Cerebellar cortex (tissue), 1 donor: Measurements from ENCODE around the gene GRID2.
"Not testable (repeated sequence)": the region's sequence is repeated elsewhere in the genome, so short reads cannot be mapped to it uniquely, and the experiment has no call there.

ENCODE experiments used
- DNase-seq: peaks from one replicate; pipeline ENCODE4 v3.0.0-alpha.2; 2015; ENCODE audit warnings: low spot score

Gene GRID2

DNA sequence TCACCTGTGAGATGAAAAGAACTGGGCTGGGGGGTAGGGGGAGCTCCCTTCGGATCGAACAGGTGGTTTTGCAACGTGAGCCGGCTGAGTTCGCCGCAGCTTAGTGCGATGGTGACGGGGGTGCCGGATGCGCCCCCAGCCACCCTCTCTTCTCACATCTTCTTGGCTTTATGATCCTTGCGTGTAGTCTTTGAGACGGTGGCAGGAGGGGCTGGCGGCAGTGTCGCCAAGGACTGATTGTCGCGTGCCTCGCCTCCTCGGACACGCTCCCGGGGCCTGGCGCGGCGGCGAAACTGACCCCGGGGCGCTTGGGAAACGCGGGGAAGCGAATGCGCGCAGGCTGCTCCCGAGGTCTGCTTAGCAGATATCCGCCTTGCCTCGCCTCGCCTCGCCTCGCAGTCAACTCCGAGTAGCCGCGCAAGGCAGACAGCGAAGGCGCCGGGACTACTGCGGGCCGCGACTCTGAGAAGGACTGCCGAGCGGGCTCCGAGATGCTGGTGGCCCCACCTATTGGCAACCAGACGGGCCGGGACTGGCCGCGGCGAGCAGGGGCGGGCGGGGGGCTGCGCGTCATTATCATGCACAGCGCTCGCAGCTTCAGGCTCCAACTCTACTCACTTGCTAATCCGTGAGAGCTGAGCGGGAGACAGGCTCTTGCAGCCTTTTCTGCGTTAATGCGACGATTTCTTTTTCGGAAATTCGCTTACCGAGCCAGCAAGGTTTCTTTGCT lies 1.5 kb downstream of the GRID2 start:
- peak; percentile 89 for DNase-seq

DNA sequence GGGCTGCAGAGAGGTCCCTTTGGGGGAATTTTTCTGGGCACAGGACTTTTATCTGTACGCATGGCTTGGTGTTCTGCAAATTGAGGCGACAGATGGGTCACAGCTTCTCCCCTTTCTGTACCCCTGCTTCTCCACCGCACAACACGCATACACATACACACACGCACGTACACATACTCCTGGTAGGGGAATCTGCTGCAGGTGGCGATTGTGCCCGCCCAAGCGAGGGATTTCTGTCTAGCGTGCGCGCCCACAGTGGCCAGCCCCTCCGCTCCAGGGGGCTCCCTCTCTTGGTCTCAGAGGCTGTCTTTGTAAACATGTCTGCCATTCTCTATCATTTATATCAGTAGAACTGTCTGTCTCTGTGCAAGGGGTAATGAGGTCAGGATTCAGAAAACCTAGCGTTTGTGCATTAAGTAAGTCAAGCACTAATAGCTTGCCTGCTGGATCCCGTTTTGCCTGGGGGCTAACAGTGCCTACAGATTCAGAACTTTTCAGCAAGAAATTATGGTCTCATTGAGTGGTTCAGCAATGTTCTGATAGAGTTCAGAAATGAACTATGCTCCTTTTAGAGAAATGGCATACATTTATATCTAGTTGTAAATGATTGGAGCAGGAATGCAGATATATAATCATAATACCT lies 2.2 kb downstream of the GRID2 start:
- no peak for DNase-seq

- DNase-seq = peak; percentile 69
These were observed 3.4 kb downstream of the GRID2 start for GRCh38 chr4:92307181-92307580.

GRCh38 chr4:92307866-92308265 lies 4.1 kb downstream of the GRID2 start:
- DNase-seq = peak; percentile 69

DNA sequence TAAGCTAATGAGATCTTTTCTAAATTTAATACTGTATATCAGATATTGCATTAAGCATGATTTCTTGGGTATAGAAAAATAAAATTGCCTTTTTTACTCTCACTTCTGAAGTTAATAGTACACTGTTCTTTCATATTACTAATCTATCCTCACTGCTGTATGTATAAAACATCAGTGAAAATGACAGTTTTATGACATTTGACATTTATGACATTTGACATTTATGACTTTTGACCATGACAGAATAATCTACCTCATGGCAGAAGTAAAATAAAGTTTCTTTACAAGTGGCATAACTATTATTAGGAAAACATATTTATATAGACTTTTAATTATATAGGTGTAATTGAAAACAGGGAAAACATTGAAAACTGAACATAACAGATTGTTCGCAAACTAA lies 13.3 kb downstream of the GRID2 start:
- no peak for DNase-seq

- DNase-seq = no peak
These were observed 24.3 kb downstream of the GRID2 start for GRCh38 chr4:92328095-92328494.

- DNase-seq = peak; percentile 36
These were observed 29.2 kb downstream of the GRID2 start for GRCh38 chr4:92333016-92333415.

- peak; percentile 46 for DNase-seq
These were observed 31.1 kb downstream of the GRID2 start for GRCh38 chr4:92334716-92335350.

- no peak for DNase-seq
These were observed 35.9 kb downstream of the GRID2 start for GRCh38 chr4:92339676-92340075.

GRCh38 chr4:92344216-92344615 lies 40.5 kb downstream of the GRID2 start:
- no peak for DNase-seq

DNA sequence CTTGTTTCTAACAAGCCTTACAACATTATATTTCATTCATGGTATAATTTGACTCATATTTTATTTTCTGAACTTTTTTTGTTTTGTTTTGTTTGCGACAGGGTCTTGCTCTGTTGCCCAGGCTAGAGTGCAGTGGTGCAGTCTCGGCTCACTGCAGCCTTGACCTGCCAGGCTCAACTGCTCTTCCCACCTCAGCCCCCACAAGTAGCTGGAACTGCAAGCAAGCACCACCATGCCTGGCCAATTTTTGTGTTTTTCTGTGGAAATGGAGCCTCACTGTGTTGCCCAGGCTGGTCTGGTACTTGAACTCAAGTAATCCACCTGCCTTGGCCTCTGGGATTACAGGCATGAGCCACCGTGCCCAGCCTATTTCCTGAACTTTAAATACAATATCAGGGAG lies 42.5 kb downstream of the GRID2 start:
- no peak for DNase-seq

GRCh38 chr4:92357966-92358365 lies 54.2 kb downstream of the GRID2 start:
- no peak for DNase-seq

DNA sequence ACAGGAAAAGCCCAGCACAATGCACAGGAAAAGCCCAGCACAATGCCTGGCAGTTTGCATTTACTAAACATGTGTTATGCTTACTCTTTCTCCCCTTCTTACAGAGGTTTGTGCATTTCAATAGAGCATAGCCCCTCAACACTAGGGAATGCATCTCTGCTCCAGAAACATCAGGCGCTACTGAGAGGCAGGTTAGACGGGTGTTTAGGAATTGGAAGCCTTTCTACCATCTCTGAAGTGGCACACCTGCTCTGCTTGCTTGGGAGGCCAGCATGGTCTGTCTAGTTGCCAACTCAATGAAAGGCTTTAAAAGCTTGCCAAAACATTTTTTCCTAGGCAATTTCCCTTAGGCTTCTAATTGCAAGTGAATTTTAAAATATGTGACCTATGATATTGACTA lies 55.7 kb downstream of the GRID2 start:
- DNase-seq = peak; percentile 92

DNA sequence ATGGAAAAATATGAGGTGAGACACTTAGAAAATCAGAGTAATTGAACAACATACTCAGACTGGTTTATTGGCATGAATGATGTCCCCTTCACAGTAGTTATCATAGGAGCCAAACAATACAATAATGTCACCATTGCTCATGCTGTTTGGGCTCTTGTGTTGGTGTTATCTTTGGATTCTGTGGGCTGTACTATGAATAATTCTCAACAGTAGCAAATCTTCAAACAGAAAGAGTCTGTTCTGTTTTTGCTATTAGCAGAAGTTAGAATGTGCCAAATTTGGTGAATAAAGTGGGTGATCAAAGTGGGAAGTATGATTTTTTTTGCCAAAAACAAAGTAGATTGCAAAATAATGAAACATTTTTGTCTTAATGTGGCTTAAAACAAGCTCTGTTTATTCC lies 58.3 kb downstream of the GRID2 start:
- no peak for DNase-seq

DNA sequence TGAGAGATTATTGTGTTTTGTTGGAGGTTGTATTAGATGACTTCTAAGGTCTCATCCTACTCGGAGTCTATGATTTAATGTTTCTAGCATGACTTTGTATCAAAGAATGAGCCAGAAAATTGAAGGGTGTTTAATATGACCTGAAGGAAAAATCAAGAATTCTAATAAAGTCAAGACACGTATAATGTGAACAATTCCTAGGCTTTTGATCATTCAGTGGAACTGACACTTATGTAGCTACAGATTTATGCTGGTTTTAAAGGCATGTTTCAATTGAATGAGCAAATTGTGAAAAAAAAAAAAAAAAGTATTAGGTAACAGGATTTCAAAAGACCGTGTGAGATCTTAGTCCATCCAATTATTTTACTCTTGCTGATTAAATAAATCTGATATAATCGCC lies 64.9 kb downstream of the GRID2 start:
- DNase-seq = no peak

DNA sequence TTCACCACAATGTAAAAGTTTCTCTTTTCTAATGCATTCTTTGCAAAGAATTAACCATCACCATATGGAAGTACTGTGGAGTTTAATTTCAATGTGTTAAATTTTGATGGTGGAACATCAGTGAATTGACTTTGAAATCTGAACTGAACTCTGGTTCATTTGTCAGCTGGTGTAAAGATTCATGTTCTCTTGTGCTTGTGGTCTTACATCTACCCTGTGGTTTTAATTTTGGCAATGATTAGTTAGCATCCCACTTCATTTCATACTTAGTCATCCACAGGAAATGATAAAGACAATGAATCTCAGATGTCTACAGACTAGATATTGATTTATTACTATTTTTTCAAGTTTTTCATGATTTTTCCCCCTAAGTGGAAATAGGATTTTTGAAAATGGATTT lies 77.8 kb downstream of the GRID2 start:
- DNase-seq = no peak

DNA sequence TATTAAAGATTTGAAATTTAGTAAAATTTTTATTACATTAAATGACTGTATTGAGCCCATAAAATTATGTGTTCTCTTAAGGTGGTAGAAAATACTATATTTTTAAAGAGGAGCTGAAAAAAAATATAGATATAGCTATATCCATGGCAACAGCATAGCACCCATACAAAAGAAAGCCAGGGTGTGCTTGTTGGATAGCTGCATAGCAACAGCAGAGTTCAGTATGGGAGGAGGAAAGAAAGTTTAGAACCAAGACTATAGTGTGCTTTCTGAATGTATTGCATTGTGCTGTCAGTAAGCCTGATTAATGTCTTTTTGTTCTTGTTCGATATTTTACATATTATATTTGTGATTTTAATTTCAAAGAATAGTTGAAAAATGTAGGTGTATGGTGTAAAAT lies 78.4 kb downstream of the GRID2 start:
- no peak for DNase-seq

- DNase-seq = peak; percentile 67
These were observed 83.8 kb downstream of the GRID2 start for GRCh38 chr4:92387459-92388069.

DNA sequence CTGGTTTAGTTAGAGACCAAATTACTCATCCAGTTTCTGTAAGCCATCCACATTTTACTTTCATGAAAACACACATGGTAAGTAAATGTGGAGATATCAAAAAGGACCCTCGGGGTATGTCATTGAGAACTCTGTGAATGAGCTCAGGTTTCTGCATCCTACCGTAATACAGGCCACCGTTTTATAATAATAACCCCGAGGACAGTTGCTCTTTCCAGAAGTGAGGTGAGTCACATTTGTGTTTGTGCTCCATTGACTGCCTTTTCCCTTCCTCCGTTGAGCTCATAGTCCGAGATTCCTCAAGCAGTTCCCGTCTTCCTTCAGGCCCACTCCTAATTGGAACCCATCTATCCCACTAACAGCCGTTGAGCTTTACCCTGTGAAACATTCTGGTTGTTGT lies 95.3 kb downstream of the GRID2 start:
- DNase-seq = no peak

- DNase-seq = not testable (repeated sequence)
These were observed 99.8 kb downstream of the GRID2 start for GRCh38 chr4:92403525-92403924.

DNA sequence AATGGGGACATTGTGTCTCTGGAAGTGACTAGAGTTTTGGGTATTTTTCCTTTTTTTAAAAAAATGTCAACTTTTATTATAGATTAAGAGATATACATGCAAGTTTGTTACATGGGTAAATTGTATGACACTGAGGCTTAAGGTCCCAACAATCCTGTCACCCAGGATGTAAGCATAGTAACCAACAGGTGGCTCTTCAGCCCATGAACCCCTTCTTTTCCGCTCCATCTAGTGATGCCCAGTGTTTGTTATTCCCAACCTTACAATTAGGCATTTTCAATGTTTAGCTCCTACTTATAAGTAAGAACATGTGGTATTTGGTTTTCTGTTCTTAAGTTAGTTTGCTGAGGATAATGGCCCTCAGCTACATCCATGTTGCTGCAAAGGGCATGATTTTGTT lies 102.7 kb downstream of the GRID2 start:
- DNase-seq = no peak

- no peak for DNase-seq
These were observed 118.2 kb downstream of the GRID2 start for GRCh38 chr4:92421920-92422319.

- peak; percentile 30 for DNase-seq
These were observed 129.5 kb downstream of the GRID2 start for GRCh38 chr4:92433272-92433758.
